WI38 (cell line): ENCODE data around the gene HCFC1.

Experiments
- H3K4me3 ChIP-seq: 2 replicates; pipeline ENCODE4 v1.5.1; 2011; ENCODE audit warnings: low read depth, mild to moderate bottlenecking, control low read depth, low read length
- TF ChIP-seq, protein P1 (sequence below): IDR thresholded peaks from 2 replicates; pipeline ENCODE4 v1.5.1; 2012; ENCODE audit warnings: low read depth, mild to moderate bottlenecking, control low read depth, low read length

Gene HCFC1

DNA sequence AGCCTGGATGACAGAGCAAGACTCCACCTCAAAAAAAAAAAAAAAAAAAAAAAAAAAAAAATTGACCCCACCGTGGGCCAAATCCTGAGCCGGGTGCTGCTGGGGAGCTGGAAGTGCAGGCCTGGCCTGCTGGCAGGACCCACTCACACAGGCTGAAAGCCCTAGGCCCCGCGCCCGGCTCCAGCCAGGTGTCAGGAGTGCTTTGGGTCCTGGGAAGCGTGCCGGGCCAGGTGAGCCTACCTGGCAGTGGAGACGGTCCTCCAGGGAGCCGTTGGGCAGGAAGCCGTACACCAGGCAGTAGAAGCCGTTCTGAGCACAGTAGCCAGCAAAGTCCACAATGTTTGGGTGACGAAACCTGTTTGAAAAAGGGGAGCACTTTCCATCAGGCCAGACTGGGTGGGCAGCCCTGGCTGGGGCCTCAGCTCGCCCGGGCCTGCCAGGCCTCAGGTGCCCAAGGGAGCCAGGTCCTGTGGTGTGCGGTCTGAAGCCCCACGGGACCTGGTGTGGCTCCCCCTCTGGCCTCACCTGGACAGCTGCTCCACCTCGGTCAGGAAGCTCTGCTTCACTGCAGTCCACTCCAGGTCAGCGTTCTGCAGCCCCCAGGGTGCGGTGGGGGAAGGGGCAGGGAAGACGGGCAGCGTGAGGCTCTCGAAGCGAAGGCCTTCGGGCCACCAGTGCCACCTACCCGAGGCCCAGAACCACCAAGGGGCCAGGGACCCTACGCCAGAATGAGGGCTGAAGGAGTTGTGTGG, 46.3 kb upstream of the HCFC1 start:
- no peak overlapping the region for H3K4me3 ChIP-seq
- TF ChIP-seq, protein P1, sequence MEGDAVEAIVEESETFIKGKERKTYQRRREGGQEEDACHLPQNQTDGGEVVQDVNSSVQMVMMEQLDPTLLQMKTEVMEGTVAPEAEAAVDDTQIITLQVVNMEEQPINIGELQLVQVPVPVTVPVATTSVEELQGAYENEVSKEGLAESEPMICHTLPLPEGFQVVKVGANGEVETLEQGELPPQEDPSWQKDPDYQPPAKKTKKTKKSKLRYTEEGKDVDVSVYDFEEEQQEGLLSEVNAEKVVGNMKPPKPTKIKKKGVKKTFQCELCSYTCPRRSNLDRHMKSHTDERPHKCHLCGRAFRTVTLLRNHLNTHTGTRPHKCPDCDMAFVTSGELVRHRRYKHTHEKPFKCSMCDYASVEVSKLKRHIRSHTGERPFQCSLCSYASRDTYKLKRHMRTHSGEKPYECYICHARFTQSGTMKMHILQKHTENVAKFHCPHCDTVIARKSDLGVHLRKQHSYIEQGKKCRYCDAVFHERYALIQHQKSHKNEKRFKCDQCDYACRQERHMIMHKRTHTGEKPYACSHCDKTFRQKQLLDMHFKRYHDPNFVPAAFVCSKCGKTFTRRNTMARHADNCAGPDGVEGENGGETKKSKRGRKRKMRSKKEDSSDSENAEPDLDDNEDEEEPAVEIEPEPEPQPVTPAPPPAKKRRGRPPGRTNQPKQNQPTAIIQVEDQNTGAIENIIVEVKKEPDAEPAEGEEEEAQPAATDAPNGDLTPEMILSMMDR = no peak

DNA sequence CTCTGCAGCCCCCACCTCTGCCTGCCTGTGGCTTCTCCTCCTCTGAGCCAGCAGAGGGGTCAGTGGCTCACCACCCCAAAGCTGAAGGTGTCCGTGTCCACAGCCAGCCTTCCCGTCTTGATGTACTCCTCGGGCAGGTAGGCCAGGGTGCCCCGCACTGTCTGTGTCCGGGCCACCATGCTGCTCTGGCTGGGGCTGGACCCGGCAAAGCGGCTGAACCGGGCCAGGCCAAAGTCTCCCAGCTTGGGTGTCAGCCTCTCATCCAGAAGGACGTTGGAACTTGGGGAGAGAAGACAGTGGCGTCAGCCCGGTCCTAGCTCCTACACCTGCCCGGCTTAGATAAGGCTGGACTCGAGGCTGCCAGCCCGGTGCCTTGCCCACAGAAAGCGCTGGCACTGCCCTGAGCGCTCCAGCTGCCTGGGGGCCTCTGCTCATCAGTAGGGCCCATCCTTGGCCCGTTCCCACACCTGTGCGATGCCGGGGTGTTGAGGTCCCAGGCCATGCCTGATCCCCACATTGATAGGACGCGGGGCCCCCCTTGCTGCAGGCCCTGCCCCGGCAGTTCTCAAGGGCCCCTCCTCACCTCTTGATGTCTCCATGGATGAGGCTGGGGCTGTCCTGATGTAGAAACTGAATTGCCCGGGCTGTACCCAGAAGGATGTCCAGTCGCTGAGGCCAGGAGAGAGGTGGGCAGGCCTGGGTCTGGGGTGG, 44.9 kb upstream of the HCFC1 start:
- H3K4me3 ChIP-seq = no peak overlapping the region
- TF ChIP-seq, protein P1 = no peak

DNA sequence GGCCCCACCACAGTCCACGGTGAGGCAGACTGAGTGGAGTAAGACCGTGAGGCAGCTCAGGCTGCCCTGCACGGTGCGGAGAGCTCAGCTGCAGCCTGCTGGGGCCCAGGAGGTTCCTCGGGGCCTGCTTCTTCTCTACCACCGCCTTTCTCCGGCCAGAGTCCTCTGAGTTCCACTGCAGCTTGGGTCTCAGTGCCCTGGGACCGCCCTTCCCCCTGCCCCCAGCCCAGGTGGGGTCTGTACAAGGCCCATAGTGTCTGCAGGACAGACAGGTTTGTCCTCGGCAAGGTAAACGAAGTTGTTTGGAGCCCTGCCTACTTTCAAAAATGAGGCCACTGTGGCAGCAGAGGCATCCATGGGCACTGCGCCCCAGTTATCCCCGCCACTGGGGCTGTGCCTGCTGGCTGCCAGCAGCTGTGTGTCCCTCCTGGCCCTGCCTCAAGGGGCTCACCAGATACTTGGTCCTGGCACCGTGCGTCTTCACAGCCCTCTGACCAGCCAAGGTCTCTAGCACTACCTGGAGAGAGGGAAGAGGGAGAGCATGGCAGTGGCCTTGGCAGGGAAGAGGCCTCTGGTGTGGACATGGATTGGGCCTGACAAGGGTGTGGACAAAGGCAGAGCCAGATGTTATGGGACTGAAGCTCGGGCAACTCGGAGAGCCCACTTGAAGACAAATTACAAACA, 44.1 kb upstream of the HCFC1 start:
- TF ChIP-seq, protein P1 = no peak
- H3K4me3 ChIP-seq = no peak overlapping the region

DNA sequence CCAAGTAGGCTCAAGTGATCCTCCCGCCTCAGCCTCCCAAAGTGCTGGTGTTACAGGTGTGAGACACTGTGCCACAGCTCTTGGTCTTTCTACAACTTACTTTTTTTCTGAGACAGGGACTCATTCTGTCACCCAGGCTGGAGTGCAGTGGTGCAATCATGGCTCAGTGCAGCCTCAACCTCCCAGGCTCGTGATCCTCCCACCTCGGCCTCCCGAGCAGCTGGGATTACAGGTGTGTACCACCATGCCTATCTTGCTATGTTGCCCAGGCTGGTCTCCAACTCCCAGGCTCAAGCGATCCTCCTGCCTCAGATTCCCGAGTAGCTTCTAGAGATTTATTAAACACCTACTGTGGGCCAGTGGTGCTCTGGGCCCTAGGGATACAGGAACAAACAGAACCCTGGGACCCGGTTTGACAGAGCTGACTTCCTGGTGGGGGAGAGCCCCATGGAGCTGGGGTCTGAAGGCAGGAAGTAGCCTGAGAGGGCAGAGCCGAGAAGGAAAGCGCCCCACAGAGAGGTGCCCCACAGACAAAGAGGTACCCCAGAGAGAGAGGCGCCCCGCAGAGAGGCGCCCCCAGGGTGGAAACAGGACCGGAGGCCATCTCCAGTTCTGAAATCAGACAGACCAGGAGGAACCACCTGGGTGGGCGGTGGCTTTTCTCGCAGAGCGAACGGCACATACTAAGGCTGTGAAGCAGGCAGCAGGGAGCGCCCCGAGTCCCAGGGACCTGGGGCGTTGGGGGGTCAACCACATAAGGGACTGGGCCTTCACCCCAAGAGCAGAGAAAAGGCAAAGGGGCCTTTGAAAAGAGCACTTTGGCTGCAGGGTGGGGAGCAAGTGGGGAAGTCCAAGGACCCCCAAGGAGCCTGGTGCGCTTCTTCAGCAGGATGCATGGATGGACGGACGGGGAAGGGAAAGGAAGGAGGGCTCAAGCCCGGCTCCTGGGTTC, 43.1 kb upstream of the HCFC1 start:
- no peak overlapping the region for H3K4me3 ChIP-seq

DNA sequence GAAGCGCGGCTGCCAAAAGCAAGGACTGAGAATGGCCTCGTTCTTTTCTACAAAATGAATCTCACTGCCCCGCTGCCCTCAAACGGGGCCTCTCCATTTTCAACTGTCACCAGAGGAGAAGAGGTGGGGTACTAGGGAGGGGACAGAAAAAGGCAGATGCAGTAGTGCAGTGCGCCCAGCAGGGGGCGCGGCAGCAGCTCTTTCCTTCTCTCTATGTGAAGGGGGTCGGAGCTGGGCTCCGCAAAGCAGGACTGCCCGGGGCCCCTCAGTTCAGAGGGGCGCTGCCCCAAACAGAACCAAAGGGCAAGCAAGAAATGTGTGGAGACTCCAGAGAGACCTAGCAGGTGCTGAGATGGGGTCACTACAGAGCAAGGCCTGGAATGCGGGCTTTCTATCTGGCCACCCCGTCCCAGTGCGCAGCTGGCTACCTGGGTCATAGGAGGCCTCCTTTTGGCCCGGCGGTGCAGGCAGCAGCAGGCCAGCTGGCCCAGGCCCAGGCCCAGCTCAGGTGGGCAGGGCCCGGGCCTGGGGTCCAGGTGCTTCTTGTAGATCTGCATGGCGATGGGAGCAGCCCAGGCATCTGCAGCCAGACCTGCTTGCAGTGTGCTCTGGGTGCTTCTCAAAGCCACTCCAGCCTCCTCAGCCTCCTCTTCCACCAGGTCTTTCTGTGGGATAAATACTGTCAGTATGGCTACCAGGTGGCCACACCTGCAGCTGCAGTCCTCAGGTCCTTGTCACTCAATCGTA, 42.2 kb upstream of the HCFC1 start:
- H3K4me3 ChIP-seq = no peak overlapping the region
- TF ChIP-seq, protein P1 = peak; percentile 93

More for the DNA sequence above, 43.1 kb upstream of the HCFC1 start:
- TF ChIP-seq, protein P1 = no peak

DNA sequence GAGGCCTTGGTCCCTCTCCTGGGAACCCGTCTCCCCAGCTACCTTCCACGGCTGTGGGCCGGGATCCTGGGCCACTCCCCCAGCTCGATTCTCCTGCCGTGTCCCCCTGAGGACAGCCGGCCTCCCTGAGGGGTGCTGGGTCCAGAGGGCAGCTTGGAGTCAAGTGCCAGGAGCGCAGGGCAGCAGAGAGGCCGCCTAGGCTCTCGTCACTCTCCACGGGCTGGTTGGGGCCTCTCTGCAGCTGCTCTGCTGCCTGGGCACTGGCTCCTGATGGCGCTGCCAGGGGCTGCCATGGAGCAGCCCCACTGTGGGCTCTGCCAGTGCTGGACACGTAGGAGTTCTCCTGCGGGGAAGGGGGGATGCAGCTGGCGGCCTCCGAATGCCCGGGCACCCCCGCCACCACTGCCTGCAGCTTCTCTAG, 41.4 kb upstream of the HCFC1 start:
- TF ChIP-seq, protein P1 = no peak
- no peak overlapping the region for H3K4me3 ChIP-seq
